Stimulated activated CD8-positive, alpha-beta memory T cell treated with anti-CD3 and anti-CD28 coated beads, Interleukin-4, amount 100 ng/mL, for 4 hours (primary cell): Measurements from ENCODE around the gene SLC49A3.
"Not testable (repeated sequence)": the region's sequence is repeated elsewhere in the genome, so short reads cannot be mapped to it uniquely, and the experiment has no call there.

Experiments used
- DNase-seq, 2 donors: peaks; one replicate each; pipeline ENCODE4 v3.0.0-alpha.2; 2020; ENCODE audit warnings: low read depth in 2 of 2, low spot score in 1 of 2

SLC49A3 gene

GRCh38 chr4:688854-689681 lies at the start of gene SLC49A3:
TSS of gene SLC49A3 (minus strand) at chr4:689151. CDS start at chr4:689127, 24 bp downstream.
- DNase-seq: no peak

DNA sequence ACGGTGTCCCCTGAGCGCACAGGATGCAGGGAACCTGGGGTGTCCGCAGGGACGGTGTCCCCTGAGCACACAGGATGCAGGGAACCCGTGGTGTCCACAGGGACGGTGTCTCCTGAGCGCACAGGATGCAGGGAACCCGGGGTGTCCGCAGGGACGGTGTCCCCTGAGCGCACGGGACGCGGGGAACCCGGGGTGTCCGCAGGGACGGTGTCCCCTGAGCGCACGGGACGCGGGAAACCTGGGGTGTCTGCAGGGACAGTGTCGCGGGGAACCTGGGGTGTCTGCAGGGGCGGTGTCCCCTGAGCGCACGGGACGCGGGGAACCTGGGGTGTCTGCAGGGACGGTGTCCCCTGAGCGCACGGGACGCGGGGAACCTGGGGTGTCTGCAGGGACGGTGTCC lies 47.6 kb upstream of the SLC49A3 start:
- not testable (repeated sequence) for DNase-seq

- DNase-seq: no peak
Measured at GRCh38 chr4:735583-735982, 46.6 kb upstream of the SLC49A3 start.

DNA sequence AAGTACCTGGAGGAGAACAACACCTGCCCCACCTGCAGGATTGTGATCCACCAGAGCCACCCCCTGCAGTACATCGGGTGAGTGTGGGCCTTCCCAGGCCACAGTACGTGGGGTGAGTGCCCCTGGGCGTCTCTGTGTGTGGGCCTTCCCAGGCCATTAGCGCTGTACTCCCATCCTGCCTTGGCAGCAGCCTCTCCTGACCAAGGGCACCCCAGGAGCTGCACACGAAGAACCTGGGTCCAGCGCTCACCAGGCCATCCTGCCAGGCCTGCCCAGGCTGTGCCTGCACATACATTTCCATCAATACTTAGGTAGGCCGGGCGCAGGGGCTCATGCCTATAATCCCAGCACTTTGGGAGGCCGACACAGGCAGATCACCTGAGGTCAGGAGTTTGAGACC lies 46.0 kb upstream of the SLC49A3 start:
- DNase-seq: no peak

GRCh38 chr4:734075-734474 lies 45.1 kb upstream of the SLC49A3 start:
- no peak for DNase-seq

- no peak for DNase-seq
Measured at GRCh38 chr4:733631-733980, 44.7 kb upstream of the SLC49A3 start.

- DNase-seq: no peak
Measured at GRCh38 chr4:732911-733630, 44.1 kb upstream of the SLC49A3 start.

DNA sequence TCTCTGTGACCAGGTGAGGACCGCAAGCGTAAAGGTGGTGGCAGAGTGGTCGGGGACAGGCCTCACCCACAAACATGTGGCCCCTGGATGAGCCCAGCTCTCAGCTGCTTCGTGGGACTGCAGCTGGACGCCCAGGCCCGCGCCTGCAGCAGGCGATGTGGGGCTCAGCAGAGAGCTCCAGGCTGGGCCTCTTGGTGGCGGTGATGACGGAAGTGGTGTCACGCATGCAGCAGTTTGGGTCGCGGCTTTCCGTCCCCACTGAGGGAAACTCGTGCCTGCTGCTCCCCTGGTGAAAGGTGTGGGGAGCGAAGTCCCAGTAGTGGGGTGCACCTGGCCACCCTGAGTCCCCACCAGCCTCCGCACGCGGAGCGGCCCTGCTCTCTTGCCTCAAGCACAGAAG lies 43.5 kb upstream of the SLC49A3 start:
- DNase-seq: no peak

DNA sequence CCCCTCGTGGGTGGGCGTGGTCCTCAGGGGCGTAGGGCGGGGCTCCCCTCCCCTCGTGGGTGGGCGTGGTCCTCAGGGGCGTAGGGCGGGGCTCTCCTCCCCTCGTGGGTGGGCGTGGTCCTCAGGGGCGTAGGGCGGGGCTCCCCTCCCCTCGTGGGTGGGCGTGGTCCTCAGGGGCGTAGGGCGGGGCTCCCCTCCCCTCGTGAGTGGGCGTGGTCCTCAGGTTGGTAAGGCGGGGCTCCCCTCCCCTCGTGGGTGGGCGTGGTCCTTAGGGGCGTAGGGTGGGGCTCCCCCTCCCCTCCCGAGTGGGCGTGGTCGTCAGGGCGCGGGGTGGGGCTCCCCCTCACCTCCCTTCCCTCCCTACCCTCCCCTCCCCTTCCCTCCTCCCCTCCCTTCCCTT lies 43.0 kb upstream of the SLC49A3 start:
- not testable (repeated sequence) for DNase-seq

DNA sequence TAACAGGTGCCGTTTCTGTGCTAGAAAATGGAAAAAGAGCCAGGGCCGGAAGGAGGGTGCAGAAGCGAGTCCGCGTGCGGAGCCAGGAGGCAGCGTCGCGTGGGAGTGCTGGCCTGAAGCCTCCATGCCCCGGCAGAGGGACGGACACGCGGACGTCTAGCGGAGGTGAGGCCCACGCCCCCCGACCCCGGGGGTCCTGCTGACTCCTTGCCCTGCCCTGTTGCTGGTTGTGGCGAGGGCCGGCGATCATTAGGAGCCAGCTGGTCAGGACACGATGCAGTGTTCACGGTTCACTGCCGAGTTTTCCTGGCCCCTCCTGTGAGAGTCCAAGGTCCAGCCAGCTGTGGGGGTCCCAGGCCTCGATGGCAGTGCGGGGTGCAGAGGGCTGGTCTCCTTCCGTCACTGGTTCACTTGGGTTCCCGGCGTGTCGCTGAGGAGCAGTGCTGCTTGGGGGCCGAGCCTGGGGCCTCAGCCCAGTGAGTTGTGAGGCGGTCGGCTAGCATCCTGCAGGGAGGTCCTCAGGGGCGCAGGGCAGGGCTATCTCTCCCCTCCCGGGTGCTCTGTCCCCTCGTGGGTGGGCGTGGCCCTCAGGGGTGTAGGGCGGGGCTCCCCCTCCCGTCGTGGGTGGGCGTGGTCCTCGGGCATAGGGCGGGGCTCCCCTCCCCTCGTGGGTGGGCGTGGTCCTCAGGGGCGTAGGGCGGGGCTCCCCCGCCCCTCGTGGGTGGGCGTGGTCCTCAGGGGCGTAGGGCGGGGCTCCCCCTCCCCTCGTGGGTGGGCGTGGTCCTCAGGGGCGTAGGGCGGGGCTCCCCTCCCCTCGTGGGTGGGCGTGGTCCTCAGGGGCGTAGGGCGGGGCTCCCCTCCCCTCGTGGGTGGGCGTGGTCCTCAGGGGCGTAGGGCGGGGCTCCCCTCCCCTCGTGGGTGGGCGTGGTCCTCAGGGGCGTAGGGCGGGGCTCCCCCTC lies 42.3 kb upstream of the SLC49A3 start:
- not testable (repeated sequence) for DNase-seq

DNA sequence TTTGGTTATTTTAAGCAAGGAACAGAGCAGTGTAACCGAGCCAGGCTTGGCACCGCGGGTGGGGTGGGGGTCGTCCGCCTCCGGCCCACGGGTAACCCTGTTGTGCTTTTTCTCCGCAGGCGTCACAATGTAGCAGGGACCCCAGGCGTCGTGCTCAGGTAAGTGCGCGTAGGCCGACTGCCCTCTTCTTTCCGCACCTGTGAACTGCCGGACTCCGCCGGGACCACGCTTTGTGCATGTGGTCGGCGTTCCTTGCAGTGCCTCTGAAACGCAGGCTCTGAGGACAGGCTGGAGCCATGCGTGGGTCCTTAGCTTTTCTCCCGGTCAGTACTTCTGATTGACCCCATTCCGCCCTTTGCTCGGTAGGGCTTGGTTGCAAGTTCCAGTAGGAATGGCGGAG lies 41.6 kb upstream of the SLC49A3 start:
- no peak for DNase-seq

- no peak for DNase-seq
Measured at GRCh38 chr4:729336-730315, 40.7 kb upstream of the SLC49A3 start.

GRCh38 chr4:727576-727975 lies 38.6 kb upstream of the SLC49A3 start:
- no peak for DNase-seq

DNA sequence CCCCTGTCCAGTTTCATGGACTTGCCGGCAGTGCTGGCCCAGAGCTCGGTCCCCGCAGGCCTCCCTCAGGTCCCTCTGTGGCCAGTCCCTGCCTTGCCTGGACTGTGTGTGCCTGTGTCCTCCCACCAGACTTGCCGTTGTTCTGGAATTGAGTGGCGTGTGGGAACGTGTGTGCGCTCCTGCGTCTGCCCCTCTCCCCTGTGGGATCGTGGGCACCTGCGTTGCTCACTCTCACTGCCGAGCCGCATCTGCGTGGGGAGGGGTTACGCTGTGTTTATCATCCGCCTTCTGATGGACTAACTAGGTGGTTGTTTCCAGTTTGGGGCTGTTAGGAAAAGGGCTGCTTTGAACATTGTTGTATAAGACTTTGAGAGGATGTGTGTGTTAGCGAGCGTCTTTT lies 37.9 kb upstream of the SLC49A3 start:
- no peak for DNase-seq

DNA sequence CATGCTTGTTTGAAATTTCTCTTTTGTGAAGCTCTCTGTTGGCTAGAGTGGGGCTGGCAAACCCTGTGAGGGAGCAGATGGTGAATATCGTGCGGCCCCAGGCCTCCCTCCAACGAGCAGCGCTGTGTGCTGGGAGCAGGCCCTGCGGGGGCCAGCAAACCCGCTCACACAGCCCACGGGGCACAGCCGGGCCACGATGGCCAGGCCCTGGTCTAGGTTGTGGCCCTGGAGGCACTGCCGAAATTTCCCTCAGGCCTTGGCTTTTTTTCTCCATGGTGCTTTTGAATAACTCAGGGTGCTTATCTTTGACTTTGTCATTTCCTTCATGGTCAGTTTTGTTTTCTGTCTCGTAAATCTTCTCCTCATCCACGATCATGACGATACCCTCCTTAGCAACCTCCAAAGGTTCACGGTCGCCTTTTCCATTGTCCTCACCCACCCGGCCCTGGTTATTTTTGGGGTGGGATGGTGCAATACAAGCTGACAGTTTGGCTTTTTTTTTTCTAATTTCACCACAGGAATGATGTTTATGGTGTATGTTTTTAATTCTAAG lies 37.4 kb upstream of the SLC49A3 start:
- no peak for DNase-seq

- no peak for DNase-seq
Measured at GRCh38 chr4:725391-726234, 36.7 kb upstream of the SLC49A3 start.

DNA sequence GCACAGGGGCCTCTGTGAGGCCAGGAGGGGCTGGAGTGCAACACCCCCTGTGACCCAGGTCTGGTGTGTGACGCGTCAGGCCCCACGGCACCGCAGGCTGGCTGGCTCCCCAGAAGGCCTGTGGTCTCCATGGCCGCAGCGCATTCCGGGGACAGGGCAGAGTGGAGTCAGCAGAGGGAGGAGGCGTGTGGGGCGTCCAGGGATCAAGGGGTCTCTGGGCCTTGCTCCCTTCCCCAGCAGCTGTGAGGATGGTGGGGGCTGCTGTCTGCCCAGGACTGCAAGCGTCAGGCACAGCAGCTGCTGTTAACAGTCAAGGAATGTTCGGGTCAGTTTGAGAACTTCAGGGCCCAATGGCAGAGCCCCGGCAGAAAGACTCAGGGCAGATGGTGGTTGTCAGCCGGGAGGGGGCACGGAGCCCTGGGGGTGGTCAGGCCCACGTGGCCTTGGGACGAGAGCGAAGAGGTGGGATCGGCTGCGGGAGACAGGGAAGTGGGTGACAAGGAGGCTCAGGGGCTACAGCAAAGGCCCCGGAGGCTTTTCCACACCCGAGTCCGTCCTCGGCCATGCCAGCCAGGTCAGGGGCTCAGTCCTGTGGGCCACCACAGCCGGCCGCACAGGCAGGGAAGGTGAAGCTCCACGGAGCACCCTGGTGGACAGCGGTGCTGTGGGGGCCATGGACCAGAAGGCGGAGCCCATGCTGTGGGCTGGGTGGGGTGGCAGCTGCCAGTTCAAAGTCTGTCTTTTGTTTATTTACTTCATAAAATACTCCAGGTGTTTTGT lies 35.0 kb upstream of the SLC49A3 start:
- no peak for DNase-seq

- no peak for DNase-seq
Measured at GRCh38 chr4:722851-723360, 34.0 kb upstream of the SLC49A3 start.
